Measurements from ENCODE around the gene NBAS.
"Not testable (repeated sequence)": the region's sequence is repeated elsewhere in the genome, so short reads cannot be mapped to it uniquely, and the experiment has no call there.

The NBAS gene

DNA sequence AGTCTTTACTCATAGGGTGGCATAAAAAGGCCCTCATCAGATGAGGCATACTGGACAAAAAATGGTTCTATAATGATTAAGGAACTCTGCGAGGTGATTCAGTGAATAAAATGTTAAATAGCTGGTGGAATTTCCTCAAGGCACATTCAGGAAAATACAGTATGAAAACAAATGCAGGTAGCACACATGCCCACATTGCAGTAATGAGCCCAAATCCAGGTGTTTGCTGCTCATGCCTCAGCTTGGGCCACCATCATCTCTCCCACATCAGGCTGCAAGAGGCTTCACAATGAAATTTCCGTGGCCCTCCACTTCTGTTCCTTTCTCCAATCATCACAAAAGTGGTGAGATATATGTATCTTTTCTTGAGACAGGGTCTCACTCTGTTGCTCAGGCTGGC lies 298.3 kb downstream of the NBAS start:
- no peak for DNase-seq (ENCODE audit: low spot score)

DNA sequence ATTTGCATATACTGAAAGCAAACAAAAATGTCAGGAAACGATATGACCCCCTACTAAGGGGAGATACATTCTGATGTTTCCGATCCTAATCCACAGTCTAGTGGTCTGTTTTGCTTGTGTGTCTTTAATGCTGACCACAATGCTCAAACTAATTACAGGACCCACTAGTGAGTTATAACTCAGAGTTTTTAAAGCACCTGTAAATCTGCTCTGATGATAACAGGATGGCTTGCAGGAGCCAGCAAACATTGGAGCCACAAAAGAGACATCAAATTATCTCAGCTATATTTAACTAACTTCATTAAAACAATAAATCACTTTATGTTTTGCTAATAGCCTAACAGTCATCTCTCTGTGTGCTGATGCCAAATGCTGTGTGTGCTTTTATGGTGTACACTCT lies 300.3 kb downstream of the NBAS start:
- DNase-seq (ENCODE audit: low spot score) = no peak

DNA sequence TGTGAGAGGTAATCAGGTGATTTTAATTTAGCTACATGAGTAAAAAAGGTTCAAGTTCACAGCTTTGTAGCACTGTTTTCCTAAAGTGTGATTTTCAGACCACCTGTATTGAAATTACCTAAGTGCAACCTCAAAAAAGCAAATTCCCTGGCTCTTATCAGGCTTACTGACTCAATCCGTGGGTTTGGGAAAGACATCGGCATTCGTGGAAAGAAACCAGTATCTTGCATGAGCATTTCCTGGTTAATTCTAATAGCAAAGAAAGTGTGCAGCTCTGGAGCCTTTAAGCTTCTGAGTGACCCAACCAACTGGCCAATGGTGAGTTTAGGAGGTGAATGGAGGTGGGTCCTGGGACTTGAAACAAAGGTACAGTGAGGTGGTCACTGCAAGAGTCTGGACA lies 300.9 kb downstream of the NBAS start:
- no peak for DNase-seq (ENCODE audit: low spot score)

DNA sequence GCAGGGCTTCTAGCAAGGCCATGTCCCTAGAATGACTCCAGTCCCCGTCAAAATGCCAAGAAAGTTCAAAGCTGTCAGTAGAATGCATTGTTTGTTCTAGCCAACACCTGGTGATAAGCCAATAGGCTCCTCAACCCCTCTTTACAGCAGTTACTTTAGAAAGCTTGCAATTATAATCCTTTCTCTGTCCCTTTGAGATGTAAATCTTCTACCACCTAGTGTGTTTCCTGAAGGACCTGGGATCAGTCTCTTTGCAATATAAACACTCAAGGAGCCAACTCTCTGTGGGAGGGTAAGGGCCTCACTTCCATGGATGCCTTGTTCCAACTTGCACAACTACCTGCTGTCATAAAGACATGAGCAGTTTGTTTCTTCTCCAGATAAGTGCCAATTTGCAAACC lies 301.8 kb downstream of the NBAS start:
- DNase-seq (ENCODE audit: low spot score) = no peak

- not testable (repeated sequence) for DNase-seq (ENCODE audit: low spot score)
Observed at GRCh38 chr2:15258385-15258784, 302.7 kb downstream of the NBAS start.

- no peak for DNase-seq (ENCODE audit: low spot score)
Observed at GRCh38 chr2:15253835-15254286, 307.3 kb downstream of the NBAS start.

DNA sequence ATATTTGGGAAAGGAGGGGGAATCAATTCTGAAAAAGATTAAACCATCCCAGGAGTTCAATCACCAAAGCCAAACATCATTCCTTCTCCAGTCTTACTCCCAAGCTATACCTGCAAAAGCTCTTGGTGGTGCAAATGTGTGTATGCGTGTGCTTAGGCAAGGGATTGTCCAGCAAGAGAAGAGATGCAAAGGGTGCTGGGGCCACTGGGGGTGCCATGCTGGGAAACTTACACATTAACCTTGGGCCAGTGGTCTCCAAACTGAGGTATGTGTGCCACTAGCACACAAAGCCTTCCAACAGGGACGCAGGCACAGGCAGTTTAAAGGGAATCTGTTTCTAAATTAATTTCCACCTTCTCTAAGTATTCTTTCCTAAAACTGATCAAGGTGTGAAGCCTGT lies 307.9 kb downstream of the NBAS start:
- DNase-seq (ENCODE audit: low spot score) = no peak

DNA sequence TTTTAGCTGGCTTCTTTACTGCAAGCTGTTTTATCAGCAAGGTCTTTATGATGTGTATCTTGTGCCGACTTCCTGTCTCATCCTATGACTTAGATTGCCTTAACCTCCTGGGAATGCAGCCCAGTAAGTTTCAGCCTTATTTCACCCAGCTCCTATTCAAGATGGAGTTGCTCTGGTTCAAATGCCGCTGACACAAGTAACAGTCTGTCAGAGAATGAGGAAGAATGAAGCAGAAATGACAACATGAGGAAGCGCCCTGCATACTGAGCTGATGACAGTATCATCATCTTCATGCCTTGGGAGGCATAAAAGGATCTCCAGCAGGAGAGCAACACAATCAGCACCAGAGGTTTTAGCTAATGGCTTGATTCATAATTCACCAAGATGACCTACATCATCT lies 309.4 kb downstream of the NBAS start:
- no peak for DNase-seq (ENCODE audit: low spot score)

DNA sequence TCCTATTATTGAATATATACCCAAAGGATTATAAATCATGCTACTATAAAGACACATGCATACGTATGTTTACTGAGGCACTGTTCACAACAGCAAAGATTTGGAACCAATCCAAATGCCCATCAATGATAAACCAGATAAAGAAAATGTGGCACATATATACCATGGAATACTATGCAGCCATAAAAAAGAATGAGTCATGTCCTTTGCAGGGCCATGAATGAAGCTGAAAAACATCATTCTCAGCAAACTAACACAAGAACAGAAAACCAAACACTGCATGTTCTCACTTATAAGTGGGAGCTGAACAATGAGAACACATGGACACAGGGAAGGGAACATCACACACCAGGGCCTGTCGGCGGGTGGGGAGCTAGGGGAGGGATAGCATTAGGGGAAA lies 310.2 kb downstream of the NBAS start:
- not testable (repeated sequence) for DNase-seq (ENCODE audit: low spot score)

- no peak for DNase-seq (ENCODE audit: low spot score)
Observed at GRCh38 chr2:15246870-15247269, 314.3 kb downstream of the NBAS start.

DNA sequence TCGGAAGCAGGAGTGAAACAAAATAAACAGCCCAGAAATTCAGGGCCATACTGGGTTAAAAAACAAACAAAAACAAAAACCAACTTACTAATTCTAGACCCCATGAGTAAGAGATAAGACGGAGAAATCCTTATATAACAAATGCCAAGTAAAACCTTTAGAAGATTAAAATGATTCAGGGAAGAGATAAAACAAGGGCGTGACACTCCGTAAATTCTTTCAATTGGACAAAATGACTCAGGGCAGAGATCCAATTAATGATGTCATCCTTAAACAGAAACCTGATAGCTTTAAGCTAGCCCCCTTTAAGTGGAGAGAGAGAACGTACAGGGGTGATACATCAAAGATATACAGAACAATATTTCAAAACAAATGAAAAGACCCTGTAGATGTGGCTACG lies 317.4 kb downstream of the NBAS start:
- no peak for DNase-seq (ENCODE audit: low spot score)

DNA sequence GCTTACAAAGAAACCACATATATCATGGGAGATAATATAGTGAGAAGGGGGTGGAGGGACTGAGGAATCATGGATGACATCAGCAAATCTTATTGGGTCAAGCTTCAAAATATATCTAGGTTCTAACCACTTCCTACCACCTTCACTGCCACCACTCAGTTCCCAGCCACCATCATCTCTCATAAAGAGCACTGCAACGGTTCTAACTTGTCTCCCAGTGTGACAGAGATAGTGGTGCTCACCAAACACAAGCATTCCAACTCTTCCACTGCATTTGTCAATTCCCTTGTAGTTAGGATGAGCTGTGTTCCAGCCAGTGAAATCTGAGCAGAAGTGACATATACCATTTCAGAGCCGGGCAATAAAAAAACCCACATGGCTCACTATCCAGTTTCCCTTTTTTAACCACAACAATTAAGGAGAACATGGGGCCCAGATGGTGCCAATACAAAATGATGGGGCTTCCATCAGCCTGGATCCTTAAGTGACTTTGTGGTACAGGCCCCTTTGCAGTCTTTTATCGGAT lies 318.1 kb downstream of the NBAS start:
- no peak for DNase-seq (ENCODE audit: low spot score)

DNA sequence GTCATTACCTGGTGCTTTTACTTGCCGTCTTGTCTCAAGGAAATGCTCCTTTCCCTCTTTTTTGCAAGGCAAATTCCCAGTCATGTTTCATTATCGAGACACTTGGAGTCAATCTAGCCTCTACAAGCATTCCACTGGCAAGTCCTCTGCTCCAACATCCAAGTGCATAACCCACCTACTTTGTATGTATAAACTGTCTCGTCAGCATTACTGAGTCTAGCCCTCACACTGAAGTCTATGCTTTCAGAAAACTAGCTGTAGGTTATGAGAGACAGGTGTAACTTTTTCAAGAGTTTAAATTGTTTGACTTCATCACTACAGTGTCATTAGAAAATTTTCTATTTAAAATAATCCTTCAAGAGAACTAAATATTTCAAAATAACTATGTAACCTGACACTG lies 319.2 kb downstream of the NBAS start:
- DNase-seq (ENCODE audit: low spot score) = no peak

- DNase-seq (ENCODE audit: low spot score) = no peak
Observed at GRCh38 chr2:15241201-15241600, 319.9 kb downstream of the NBAS start.

GRCh38 chr2:15238028-15238427 lies 323.1 kb downstream of the NBAS start:
- no peak for DNase-seq (ENCODE audit: low spot score)

GRCh38 chr2:15230599-15231192 lies 330.4 kb downstream of the NBAS start:
- DNase-seq (ENCODE audit: low spot score) = no peak

DNA sequence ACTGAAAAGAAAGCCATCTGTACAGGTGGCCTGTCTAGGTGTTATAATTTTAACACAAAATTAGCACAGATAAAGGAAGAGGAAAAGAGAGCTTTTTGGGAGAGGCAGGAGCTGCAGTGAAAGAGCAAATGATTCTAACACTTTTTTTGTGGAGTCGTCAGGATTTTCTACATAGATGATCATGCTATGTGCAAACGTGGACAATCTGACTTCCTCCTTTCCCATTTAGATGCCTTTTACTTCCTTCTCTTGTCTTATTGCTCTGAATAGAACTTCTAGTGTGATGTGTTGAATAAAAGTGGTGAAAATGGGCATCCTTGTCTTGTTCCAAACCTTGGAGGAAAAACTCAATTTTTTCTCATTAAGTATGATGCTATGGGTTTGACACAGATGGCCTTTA lies 334.5 kb downstream of the NBAS start:
- DNase-seq (ENCODE audit: low spot score) = no peak

- DNase-seq (ENCODE audit: low spot score) = no peak
Observed at GRCh38 chr2:15225131-15225530, 336.0 kb downstream of the NBAS start.

DNA sequence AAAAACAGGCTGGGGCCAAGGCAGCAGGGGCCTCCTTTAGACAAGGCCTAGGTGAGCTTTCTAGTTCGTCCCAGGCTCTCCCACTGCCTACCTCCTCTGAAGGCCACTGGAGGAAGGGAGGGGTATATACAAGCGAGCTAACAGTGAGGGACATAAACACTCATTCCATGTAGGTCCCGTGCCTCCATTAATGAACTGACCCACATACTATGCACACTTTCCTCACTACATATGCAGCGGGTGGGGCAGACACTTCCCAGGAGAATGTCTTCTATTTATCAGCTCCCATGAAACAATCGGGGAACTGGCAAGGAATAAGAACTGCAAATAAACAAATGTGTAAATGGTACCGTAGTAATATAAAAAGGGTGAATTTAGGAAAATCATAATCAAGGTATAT lies 336.5 kb downstream of the NBAS start:
- DNase-seq (ENCODE audit: low spot score) = no peak

- no peak for DNase-seq (ENCODE audit: low spot score)
Observed at GRCh38 chr2:15223887-15224286, 337.2 kb downstream of the NBAS start.

GRCh38 chr2:15222856-15223255 lies 338.3 kb downstream of the NBAS start:
- DNase-seq (ENCODE audit: low spot score) = no peak

DNA sequence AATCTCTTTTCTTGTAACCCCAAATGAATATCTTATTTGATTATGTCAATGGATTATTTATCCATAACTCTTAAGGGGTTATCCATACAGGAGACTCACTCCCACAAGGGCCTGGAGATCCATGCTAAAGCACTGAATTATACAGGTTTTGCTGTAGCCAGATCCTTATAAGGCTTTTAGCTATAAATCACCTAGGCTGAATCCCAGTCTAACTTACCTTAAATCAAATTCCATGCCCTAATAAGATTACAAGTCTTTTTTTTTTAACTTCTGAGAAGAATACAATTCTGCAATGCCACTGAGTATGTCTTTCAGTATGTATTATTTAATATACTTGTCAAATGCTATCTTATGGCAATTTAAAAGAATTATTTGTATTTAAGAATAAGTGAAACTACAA lies 340.5 kb downstream of the NBAS start:
- no peak for DNase-seq (ENCODE audit: low spot score)

DNA sequence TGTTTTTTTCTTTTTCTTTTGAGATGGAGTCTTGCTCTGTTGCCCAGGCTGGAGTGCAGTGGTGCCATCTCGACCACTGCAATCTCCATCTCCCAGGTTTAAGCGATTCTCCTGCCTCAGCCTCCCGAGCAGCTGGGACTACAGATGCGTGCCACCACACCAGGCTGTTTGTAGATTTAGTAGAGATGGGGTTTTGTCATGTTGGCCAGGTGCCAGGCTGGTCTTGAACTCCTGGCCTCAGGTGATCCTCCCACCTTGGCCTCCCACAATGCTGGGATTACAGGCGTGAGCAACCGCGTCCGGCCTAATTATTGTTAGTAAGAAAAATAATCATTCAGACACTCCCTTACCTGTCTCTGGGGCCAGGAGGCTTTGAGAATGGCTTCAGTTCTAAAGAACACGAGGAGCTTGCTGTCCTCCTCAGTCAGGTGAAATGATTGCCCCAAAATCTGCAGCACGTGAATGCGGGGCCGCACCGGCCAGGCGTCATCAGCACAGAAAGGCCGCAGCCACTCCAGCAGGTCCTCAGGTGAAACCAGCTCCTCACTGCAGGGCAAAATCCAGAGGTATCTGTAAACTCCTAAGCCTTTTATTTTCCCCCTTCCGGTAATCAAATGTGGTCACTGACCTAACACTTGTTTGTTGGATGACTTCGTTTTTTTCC lies 342.6 kb downstream of the NBAS start:
- DNase-seq (ENCODE audit: low spot score) = no peak

DNA sequence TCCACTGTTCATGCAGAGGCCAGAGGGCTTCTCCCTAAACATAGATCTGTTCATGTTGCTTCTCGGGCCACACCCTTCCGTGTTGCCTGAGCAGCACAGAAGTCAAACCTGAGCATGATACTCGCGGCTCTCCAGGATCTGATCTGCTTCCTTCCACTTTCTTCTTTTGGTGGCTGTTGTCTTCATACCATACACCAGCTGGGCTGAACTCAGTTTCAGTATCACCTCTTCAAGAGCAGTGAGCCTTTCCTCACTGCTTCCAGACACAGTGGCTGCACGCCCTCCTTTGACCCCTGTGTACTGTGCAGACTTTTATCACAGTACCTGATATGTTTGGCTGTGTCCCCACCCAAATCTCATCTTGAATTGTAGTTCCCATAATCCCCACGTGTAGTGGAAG lies 348.9 kb downstream of the NBAS start:
- no peak for DNase-seq (ENCODE audit: low spot score)

All from CD4-positive, alpha-beta T cell treated with Interleukin-6 at 100 ng/mL for 8 hours (primary cell).